ENCODE data around the gene CDPF1. TPM values are rescaled to one million over a fixed set of nuclear protein-coding genes. Genes with fewer than 3 reads are reported as not detected.

CDPF1 gene
- total RNA-seq, 1 experiment from 2014 or later: 11.2 TPM

GRCh38 chr22:46295277-46295971 is 45.3 kb upstream of the CDPF1 start:
- no TSS peak for BruUV-seq (replicated peaks)
- in situ Hi-C loops (cut with HindIII; ENCODE audit: low pct_unique_long_range_greater_than_20kb, low sequenced_read_pairs): no loop called here

DNA sequence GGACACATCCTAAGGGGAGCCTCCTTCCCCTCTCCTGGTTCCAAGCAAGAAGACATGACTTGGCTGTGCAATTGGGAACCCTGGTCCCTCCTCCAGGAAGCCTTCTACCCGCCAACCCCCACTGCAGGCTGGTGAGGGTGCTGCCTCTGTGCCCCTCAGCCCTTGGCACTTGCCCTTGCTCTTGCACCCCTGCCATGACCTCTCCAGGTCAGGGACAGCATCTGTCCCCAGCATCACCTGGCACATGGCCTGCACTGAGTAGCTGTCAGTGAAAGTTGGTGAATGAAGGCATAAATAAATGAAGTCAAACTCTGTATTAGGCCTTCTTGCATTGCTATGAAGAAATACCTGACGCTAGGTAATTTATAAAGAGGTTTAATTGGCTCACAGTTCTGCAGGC is 44.7 kb upstream of the CDPF1 start:
- BruUV-seq (replicated peaks): no TSS peak
- Histone ChIP-seq H3K27ac (ENCODE audit: low read length) (no peak overlapping the region), H3K9me3 (ENCODE audit: control insufficient read depth, insufficient read depth, low read depth, low read length) (no peaks in the 10 kb centered on the region), H3K4me3 (ENCODE audit: low read depth in 2 of 2, low read length in 2 of 2) (no peak overlapping the region), H3K4me1 (ENCODE audit: control insufficient read depth, insufficient read depth, low read length) (no peaks in the 10 kb centered on the region; the same call in 1 of the 2 replicates), H3K36me3 (ENCODE audit: control insufficient read depth, insufficient read depth, low read length) (peaks cover 2% of the 10 kb centered on the region; the same call in 1 of the 2 replicates), H3K27me3 (ENCODE audit: control insufficient read depth, insufficient read depth, low read length) (no peaks in the 10 kb centered on the region)
- ChIA-PET CTCF (no interaction called here), POLR2A (no interaction called here)
- DNase-seq (ENCODE audit: low read depth, low spot score) (no peak), ATAC-seq (no peak)
- in situ Hi-C loops (cut with HindIII; ENCODE audit: low pct_unique_long_range_greater_than_20kb, low sequenced_read_pairs) (no loop called here), intact Hi-C loops (cut with micrococcal nuclease; ENCODE audit: unreplicated experiment) (loop anchor here (5.0 kb wide), 1 partner anchor 172 kb away; no protein-coding TSS in a partner anchor)
- no peak for TF ChIP-seq POLR2AphosphoS5 (IDR thresholded peaks at IDR 0.05; ENCODE audit: low read depth, low read length)
- TF ChIP-seq, protein P1, sequence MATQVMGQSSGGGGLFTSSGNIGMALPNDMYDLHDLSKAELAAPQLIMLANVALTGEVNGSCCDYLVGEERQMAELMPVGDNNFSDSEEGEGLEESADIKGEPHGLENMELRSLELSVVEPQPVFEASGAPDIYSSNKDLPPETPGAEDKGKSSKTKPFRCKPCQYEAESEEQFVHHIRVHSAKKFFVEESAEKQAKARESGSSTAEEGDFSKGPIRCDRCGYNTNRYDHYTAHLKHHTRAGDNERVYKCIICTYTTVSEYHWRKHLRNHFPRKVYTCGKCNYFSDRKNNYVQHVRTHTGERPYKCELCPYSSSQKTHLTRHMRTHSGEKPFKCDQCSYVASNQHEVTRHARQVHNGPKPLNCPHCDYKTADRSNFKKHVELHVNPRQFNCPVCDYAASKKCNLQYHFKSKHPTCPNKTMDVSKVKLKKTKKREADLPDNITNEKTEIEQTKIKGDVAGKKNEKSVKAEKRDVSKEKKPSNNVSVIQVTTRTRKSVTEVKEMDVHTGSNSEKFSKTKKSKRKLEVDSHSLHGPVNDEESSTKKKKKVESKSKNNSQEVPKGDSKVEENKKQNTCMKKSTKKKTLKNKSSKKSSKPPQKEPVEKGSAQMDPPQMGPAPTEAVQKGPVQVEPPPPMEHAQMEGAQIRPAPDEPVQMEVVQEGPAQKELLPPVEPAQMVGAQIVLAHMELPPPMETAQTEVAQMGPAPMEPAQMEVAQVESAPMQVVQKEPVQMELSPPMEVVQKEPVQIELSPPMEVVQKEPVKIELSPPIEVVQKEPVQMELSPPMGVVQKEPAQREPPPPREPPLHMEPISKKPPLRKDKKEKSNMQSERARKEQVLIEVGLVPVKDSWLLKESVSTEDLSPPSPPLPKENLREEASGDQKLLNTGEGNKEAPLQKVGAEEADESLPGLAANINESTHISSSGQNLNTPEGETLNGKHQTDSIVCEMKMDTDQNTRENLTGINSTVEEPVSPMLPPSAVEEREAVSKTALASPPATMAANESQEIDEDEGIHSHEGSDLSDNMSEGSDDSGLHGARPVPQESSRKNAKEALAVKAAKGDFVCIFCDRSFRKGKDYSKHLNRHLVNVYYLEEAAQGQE (IDR thresholded peaks at IDR 0.05; ENCODE audit: insufficient read depth in 1 of 2, low read depth in 2 of 2, low read length in 1 of 2): no peak
- no peak for TF ChIP-seq TCF7L2 (IDR thresholded peaks at IDR 0.05; ENCODE audit: low read depth, low read length)
- TF ChIP-seq, protein P2, sequence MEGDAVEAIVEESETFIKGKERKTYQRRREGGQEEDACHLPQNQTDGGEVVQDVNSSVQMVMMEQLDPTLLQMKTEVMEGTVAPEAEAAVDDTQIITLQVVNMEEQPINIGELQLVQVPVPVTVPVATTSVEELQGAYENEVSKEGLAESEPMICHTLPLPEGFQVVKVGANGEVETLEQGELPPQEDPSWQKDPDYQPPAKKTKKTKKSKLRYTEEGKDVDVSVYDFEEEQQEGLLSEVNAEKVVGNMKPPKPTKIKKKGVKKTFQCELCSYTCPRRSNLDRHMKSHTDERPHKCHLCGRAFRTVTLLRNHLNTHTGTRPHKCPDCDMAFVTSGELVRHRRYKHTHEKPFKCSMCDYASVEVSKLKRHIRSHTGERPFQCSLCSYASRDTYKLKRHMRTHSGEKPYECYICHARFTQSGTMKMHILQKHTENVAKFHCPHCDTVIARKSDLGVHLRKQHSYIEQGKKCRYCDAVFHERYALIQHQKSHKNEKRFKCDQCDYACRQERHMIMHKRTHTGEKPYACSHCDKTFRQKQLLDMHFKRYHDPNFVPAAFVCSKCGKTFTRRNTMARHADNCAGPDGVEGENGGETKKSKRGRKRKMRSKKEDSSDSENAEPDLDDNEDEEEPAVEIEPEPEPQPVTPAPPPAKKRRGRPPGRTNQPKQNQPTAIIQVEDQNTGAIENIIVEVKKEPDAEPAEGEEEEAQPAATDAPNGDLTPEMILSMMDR (IDR thresholded peaks at IDR 0.05): no peak
- TF ChIP-seq SIN3A (IDR thresholded peaks at IDR 0.05; ENCODE audit: borderline replicate concordance, insufficient read depth, low read depth, low read length): no peak

More at GRCh38 chr22:46295277-46295971, 45.3 kb upstream of the CDPF1 start:
- DNase-seq (ENCODE audit: low read depth, low spot score) (no peak), ATAC-seq (no peak)
- Histone ChIP-seq H3K4me3 (ENCODE audit: low read depth in 2 of 2, low read length in 2 of 2) (peak overlapping the region; percentile 73 to 74; a peak in 3 of 4 replicates), H3K4me1 (ENCODE audit: control insufficient read depth, insufficient read depth, low read length) (no peaks in the 10 kb centered on the region; the same call in 1 of the 2 replicates), H3K9me3 (ENCODE audit: control insufficient read depth, insufficient read depth, low read depth, low read length) (no peaks in the 10 kb centered on the region), H3K27me3 (ENCODE audit: control insufficient read depth, insufficient read depth, low read length) (no peaks in the 10 kb centered on the region), H3K27ac (ENCODE audit: low read length) (peak overlapping the region; percentile 82), H3K36me3 (ENCODE audit: control insufficient read depth, insufficient read depth, low read length) (peaks cover 2% of the 10 kb centered on the region; the same call in 1 of the 2 replicates)
- POLR2A ChIA-PET: no interaction called here
- intact Hi-C loops (cut with micrococcal nuclease; ENCODE audit: unreplicated experiment): loop anchor here (5.0 kb wide), 1 partner anchor 173 kb away; no protein-coding TSS in a partner anchor
- CTCF ChIA-PET: no interaction called here
- TF ChIP-seq, protein P2 (IDR thresholded peaks at IDR 0.05): no peak
- no peak for TF ChIP-seq TCF7L2 (IDR thresholded peaks at IDR 0.05; ENCODE audit: low read depth, low read length)
- TF ChIP-seq POLR2AphosphoS5 (IDR thresholded peaks at IDR 0.05; ENCODE audit: low read depth, low read length): 0 out of 2 replicates have a peak, but pooled peaks have one; percentile 31
- TF ChIP-seq SIN3A (IDR thresholded peaks at IDR 0.05; ENCODE audit: borderline replicate concordance, insufficient read depth, low read depth, low read length): no peak

Data from Panc1 (cell line).